Urinary bladder (tissue), 4 donors: ENCODE results near the gene PRKCH. TPM values are rescaled to one million over a fixed set of nuclear protein-coding genes. Genes with fewer than 3 reads are reported as not detected.

Experiments used
- DNase-seq: peaks from one replicate; pipeline ENCODE4 v3.0.0-alpha.2; 2015; ENCODE audit errors: extremely low spot score
- H3K27ac ChIP-seq: one replicate; pipeline ENCODE4 v1.5.1; 2013; ENCODE audit warnings: low read depth, mild to moderate bottlenecking, moderate library complexity
- H3K36me3 ChIP-seq: one replicate; pipeline ENCODE4 v1.6.1; 2013; ENCODE audit warnings: mild to moderate bottlenecking, moderate library complexity; ENCODE audit not compliant: insufficient read depth
- H3K4me1 ChIP-seq: one replicate; pipeline ENCODE4 v1.6.1; 2013; ENCODE audit warnings: mild to moderate bottlenecking, moderate library complexity; ENCODE audit not compliant: insufficient read depth
- H3K4me3 ChIP-seq: one replicate; pipeline ENCODE4 v1.5.1; 2013; ENCODE audit warnings: low read depth, low read length
- WGBS: extraction: QIAGEN DNeasy Blood & Tissue Kit; methylation state at CpG from one replicate; pipeline ENCODE4 v1.1.7; 2013; 5-methylcytosine and 5-hydroxymethylcytosine counted together
- polyA plus RNA-seq: library from polyadenylated mRNA; stranded (reverse); fragments of 200-250 nt; gene quantifications from one replicate; pipeline ENCODE4 v1.2.3, GENCODE V29; 2013
- total RNA-seq: library from RNA; depleted of rRNA; stranded (reverse); fragments of >200 nt; gene quantifications from one replicate; pipeline ENCODE4 v1.2.3, GENCODE V29; 2014
- donor health status: healthy with polysubstance abuse.
- donor health status: healthy.

The PRKCH gene
- total and polyA plus RNA-seq, 2 donors = 13.3 to 53.6 TPM

GRCh38 chr14:61495809-61496208 lies 174.4 kb downstream of the PRKCH start:
- WGBS = 97% methylated on average over 5 of the region's 5 CpGs
- H3K36me3 ChIP-seq = peaks cover 2% of the 10 kb centered on the region

GRCh38 chr14:61498303-61498702 lies 176.9 kb downstream of the PRKCH start:
- H3K4me1 ChIP-seq = peaks cover 3% of the 10 kb centered on the region
- no peak overlapping the region for H3K27ac ChIP-seq
- peaks cover 2% of the 10 kb centered on the region for H3K36me3 ChIP-seq
- 30% methylated on average over 3 of the region's 3 CpGs for WGBS
- DNase-seq = no peak
- no peak overlapping the region for H3K4me3 ChIP-seq

More at GRCh38 chr14:61495809-61496208, 174.4 kb downstream of the PRKCH start:
- DNase-seq = no peak
- no peak overlapping the region for H3K27ac ChIP-seq
- no peak overlapping the region for H3K4me3 ChIP-seq
- H3K4me1 ChIP-seq = peaks cover 1% of the 10 kb centered on the region

DNA sequence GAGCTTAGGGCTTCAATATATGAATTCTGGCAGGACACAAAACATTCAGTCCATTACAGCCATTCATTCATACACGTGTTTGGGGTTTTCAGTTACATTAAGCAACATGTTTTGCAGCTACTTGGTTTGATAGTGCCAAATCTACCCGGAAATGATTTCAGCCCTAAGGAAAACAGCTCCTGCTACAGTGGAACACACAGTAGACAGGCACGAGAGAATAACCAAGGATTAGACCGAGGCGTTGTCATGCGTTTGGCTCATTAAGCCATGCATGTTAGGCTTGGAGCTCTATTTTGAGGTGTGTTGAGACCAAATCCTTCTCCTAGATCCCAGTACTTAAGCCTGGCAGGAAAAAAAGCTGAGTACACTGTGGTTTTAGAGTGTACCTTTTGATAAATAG lies 177.4 kb downstream of the PRKCH start:
- no peak overlapping the region for H3K4me3 ChIP-seq
- H3K4me1 ChIP-seq = peaks cover 3% of the 10 kb centered on the region
- H3K36me3 ChIP-seq = peaks cover 2% of the 10 kb centered on the region
- H3K27ac ChIP-seq = no peak overlapping the region
- 48% methylated on average over 6 of the region's 6 CpGs for WGBS
- DNase-seq = no peak

GRCh38 chr14:61499991-61500390 lies 178.6 kb downstream of the PRKCH start:
- Histone ChIP-seq H3K36me3 (peaks cover 2% of the 10 kb centered on the region), H3K4me3 (no peak overlapping the region), H3K27ac (no peak overlapping the region), H3K4me1 (peaks cover 3% of the 10 kb centered on the region)
- 95% methylated on average over 7 of the region's 7 CpGs for WGBS
- DNase-seq = no peak

DNA sequence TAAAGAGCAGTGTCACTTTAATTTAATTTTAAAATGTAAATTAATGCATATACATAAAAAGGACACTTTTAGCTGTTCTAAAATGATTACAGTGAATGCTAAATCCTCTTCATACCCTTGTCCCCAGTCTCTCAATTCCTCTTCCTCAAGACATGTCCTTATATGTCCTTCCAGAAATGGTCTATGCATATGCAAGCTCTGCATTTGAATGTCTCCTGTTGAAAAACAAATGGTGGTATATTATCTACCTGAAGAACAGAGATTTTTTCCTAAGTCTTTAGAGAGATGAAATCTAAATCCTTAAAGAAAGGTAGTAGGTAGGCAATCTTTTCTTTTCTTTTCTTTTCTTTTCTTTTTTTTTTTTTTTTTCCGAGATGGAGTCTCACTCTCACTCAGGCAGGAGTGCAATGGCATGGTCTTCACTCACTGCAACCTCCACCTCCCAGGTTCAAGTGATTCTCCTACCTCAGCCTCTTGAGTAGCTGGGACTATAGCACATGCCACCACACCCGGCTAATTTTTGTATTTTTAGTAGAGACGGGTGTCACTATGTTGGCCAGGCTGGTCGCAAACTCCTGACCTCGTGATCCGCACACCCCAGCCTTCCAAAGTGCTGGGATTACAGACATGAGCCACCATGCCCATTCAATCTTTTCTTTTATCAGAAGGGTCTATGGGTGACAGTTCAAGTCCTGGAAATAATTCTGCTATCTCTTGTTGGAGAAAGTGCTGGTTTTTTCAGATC lies 180.5 kb downstream of the PRKCH start:
- 80% methylated on average over 6 of the region's 6 CpGs for WGBS

GRCh38 chr14:61502459-61503093 lies 181.2 kb downstream of the PRKCH start:
- Histone ChIP-seq H3K4me1 (peaks cover 3% of the 10 kb centered on the region), H3K27ac (peak overlapping the region; percentile 43), H3K4me3 (no peak overlapping the region), H3K36me3 (peaks cover 2% of the 10 kb centered on the region)
- no peak for DNase-seq
- 57% methylated on average over 7 of the region's 7 CpGs for WGBS

More for the DNA sequence above, 180.5 kb downstream of the PRKCH start:
- peak overlapping the region; percentile 43 for H3K27ac ChIP-seq
- H3K4me1 ChIP-seq = peaks cover 3% of the 10 kb centered on the region
- H3K36me3 ChIP-seq = peaks cover 2% of the 10 kb centered on the region
- DNase-seq = no peak
- H3K4me3 ChIP-seq = no peak overlapping the region

GRCh38 chr14:61503167-61503801 lies 181.9 kb downstream of the PRKCH start:
- WGBS = 67% methylated on average over 7 of the region's 7 CpGs
- Histone ChIP-seq H3K36me3 (peaks cover 2% of the 10 kb centered on the region), H3K4me3 (no peak overlapping the region), H3K27ac (peak overlapping the region; percentile 38), H3K4me1 (peaks cover 3% of the 10 kb centered on the region)
- DNase-seq = no peak

GRCh38 chr14:61504901-61505300 lies 183.5 kb downstream of the PRKCH start:
- DNase-seq = no peak
- 91% methylated on average over 2 of the region's 2 CpGs for WGBS
- H3K4me3 ChIP-seq = no peak overlapping the region
- no peak overlapping the region for H3K27ac ChIP-seq
- no peaks in the 10 kb centered on the region for H3K36me3 ChIP-seq
- peaks cover 3% of the 10 kb centered on the region for H3K4me1 ChIP-seq

- Histone ChIP-seq H3K27ac (no peak overlapping the region), H3K4me1 (peaks cover 3% of the 10 kb centered on the region), H3K36me3 (no peaks in the 10 kb centered on the region), H3K4me3 (no peak overlapping the region)
- WGBS = 88% methylated on average over 9 of the region's 9 CpGs
- DNase-seq = no peak
These were observed 184.7 kb downstream of the PRKCH start for GRCh38 chr14:61505815-61506809.

GRCh38 chr14:61508526-61508925 lies 187.1 kb downstream of the PRKCH start:
- 68% methylated on average over 2 of the region's 2 CpGs for WGBS
- Histone ChIP-seq H3K27ac (no peak overlapping the region), H3K4me1 (no peaks in the 10 kb centered on the region), H3K36me3 (no peaks in the 10 kb centered on the region), H3K4me3 (no peak overlapping the region)
- no peak for DNase-seq

GRCh38 chr14:61510736-61511557 lies 189.6 kb downstream of the PRKCH start:
- DNase-seq = no peak
- Histone ChIP-seq H3K4me3 (no peak overlapping the region), H3K4me1 (no peaks in the 10 kb centered on the region), H3K27ac (peak overlapping the region; percentile 13), H3K36me3 (no peaks in the 10 kb centered on the region)
- 90% methylated on average over 6 of the region's 6 CpGs for WGBS

DNA sequence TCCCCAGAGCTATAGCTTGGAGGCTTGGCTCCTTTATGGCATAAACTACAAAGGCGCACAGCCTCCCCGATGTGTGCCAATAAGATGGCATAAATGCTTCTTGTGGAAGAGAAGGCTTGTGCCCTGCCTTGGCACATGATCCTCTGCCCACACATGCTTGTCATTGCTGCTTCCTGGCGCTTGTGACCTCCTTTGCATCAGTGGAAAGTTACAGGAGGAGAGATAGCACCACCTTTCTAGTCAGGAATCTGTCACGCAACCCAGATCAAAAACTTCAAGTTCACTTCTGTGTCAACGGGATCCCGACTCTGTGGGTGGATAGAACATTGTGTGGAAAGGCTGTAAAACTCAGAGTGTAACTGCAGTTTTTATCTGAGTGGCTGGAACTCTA lies 190.2 kb downstream of the PRKCH start:
- no peak for DNase-seq
- 73% methylated on average over 6 of the region's 6 CpGs for WGBS
- Histone ChIP-seq H3K36me3 (no peaks in the 10 kb centered on the region), H3K4me3 (no peak overlapping the region), H3K27ac (no peak overlapping the region), H3K4me1 (no peaks in the 10 kb centered on the region)
